HG02981 (cell line): ENCODE data around the gene NWD2.
"Not testable (repeated sequence)": the region's sequence is repeated elsewhere in the genome, so short reads cannot be mapped to it uniquely, and the experiment has no call there.

Experiments used
- ATAC-seq: cut with Tn5 transposase; IDR thresholded peaks from one replicate; pipeline ENCODE4 v1.9.1; 2021; ENCODE audit warnings: mild to moderate bottlenecking, moderate library complexity; ENCODE audit not compliant: unreplicated experiment

The NWD2 gene

DNA sequence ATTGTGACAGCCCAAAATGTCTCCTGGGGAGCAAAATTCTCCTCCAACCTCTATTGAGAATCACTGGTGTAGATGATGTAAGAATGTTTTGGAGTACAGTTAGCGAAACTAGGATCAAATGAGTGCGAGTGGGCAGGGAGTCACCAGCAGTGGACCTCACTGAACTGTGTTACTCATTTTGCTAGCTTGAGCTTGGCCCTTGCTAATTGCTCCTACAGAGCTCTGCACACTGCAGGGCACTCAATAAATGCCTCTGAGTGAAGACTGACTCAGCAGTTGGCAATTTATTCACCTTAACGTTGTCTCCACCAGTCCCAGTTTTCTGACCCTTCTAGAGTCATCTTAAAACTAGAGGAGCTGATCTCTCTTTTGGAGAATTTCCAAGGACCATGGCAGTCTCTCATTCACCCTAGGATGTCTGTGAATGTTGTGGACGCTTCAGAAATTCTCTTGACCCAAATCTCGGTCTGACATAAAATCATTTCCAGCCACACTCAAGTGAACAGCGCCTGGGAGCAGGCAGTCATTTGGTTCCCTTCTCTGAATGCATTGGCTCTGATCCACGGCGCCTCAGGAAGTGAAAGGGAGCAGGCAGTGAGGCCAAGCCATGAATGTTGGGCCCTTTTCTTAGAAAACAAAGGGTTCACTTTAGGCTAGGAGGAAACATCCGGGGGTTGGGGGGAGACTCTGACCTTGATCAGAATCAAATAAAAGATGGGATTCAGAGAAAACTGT lies 148.1 kb downstream of the NWD2 start:
- no peak for ATAC-seq

DNA sequence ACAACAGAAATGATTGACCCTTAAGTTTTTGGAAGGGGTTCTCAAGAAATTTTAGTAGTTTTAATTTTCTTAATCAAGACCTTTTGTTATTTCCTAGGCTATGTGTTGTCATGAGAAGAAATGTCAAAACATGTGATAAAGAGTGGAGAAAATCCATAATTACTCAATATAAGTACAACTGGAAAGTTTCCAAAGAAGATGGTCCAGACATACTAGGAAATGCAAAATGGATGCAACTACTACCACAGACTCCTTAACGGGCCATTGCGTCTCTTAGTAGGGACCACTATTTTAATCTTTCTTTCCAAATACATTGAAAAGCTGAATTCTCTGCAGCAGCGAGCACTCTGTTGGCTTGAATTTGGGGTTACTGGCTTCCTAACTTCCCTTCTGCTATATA lies 148.8 kb downstream of the NWD2 start:
- no peak for ATAC-seq

DNA sequence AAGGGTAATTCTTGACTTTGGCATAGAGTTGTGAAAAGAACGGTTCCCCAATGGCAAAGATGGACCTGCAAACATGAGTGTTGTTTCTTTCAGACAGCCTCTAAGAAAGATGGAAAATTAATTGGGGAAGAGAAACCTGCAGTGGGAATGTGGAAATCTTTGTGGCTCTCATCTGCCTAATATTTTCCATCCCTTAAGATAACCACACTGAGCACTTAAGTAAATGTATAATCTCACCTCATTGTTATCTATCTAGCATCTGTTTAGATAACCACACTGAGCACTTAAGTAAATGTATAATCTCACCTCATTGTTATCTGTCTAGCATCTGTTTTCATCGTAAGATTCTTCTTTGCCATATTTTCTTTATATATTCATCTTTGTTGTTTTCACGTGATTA lies 149.3 kb downstream of the NWD2 start:
- peak; percentile 43 for ATAC-seq

DNA sequence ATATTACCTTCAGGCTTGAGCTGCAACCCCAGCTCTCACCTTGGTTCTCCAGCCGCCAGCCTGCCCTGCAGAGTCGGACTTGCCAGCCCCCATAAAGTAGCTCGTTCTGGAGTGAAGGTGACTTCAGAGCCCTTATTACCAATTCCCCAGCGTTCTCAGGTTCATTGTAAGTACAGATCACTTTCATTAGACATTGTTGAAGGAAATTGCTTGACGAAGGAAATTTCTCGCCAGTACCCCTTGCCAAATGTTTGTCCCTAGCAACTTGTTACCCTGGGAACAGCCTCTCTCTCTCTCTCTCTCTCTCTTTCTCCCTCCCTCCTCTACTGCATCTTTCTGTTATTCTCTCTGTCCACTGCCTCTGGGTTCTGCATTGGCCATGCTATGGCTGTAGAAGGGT lies 153.0 kb downstream of the NWD2 start:
- ATAC-seq = no peak

DNA sequence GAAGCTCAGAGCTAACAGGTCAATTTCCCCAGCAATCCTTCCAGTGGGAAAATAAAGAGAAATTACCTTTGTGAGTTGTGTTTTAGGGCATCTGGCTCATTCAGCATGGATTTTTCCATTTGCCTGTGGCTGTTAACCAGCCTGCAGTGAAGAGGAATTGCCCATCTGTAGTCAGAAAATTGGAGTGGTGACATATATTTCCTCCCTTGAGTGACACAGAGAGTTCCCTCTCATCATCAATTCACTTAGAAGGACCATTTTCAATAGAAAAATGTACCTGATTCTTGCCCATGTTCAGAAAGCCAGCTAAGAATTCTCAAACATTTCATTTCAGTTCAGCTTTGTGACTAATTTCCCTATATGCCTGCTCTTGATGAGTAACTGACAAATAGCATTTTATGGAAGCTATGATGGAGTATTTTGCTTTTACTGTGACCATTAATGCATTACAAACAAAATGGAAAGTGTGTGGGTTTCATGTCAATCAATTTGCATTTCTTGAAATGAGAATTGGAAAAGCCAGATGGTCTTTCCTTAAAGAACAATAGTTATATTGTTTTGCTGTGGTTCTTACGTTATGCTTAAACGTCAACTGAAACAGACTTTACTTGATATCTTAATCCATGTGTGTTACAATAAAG lies 155.8 kb downstream of the NWD2 start:
- ATAC-seq = peak; percentile 77

DNA sequence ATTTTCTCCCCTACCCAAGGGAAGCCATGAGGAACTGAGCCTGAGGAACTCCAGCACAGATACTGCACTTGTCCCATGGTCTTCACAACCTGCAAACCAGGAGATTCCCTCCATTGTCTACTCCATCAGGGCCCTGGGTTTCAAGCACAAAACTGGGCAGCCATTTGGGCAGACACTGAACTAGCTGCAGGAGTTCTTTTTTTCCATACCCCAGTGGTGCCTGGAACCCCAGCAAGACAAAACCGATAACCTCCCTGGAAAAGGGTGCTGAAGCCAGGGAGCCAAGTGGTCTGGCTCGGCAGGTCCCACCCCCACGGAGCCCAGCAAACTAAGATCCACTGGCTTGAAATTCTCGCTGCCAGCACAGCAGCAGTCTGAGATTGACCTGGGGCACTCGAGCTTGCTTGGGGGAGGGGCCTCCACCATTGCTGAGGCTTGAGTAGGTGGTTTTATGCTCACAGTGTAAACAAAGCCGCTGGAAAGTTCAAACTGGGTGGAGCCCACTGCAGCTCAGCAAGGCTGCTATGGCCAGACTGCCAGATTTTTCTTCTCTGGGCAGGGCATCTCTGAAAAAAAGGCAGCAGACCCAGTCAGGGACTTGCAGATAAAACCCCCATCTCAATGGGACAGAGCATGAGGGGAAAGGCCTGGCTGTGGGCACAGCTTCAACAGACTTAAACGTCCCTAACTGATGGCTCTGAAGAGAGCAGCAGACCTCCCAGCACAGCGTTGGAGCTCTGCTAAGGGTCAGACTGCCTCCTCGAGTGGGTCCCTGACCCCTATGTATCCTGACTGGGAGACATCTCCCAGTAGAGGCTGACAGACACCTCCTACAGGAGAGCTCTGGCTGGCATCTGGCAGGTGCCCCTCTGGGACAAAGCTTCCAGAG lies 163.6 kb downstream of the NWD2 start:
- not testable (repeated sequence) for ATAC-seq

DNA sequence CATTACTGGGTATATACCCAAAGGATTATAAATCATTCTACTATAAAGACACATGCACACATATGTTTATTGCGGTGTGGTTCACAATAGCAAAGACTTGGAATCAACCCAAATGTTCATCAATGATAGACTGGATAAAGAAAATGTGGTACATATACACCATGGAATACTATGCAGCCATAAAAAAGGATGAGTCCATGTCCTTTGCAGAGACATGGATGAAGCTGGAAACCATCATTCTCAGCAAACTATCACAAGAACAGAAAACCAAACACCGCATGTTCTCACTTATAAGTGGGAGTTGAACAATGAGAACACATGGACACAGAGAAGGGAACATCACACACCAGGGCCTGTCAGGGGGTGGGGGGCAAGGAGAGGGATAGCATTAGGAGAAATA lies 169.1 kb downstream of the NWD2 start:
- not testable (repeated sequence) for ATAC-seq

DNA sequence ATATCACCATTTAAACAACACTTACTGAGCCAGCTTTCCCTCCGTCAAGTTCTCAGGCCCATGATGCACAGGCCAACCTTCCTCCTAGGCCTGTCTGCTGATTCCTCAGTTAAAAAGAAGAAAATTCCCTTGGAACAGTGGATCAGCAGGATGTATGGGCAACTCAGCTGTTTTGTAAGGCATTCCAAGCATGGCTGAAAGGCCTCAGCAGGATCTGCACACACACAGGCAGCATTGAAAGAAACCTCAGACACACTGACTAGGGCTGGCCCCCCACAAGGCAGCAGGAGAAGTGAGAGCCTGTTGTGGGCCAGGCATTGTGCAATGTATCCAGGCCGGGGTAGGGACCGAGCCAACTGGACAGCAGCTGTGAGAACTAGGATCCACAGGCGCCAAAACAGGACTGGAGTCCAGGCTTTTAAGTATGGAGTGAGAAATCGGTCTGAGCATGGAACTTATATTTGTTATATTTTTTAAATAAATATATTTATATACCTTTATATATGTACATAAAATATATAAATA lies 171.4 kb downstream of the NWD2 start:
- no peak for ATAC-seq

DNA sequence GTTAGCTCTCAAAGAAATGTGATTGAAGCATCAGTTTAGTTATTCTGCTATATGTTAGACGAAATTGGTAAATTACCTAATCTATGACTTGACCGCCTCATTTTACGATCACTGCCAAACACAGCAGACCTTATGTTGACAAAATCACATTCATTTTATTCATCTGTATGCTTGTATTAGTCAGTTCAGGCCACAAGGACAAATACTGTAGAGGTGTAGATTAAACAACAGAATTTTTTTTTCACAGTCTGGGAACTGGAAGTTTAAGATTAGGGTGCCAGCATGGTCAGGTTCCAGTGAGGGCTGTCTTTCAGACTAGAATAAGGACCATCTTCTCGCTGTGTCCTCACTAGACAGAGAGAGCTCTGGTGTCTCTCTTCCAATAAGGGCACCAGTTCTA lies 177.1 kb downstream of the NWD2 start:
- no peak for ATAC-seq

DNA sequence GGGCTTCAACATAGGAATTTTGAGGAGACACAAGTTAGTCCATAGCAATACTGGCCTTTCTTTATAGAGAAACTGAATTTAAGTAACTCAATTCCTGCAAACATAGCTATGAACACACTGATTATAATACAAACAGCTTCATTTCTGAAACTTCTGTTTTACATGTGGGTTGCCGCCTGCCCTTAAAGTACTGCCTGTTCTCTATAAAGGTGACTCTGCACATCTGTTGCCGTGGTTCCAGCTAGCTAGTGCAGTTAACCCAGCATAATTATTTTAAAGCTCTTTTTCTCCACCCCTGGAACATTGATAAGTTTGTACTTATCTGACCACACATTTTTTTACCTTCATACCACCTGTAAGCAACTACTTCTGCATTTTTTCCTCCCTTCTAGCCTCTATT lies 177.6 kb downstream of the NWD2 start:
- no peak for ATAC-seq

DNA sequence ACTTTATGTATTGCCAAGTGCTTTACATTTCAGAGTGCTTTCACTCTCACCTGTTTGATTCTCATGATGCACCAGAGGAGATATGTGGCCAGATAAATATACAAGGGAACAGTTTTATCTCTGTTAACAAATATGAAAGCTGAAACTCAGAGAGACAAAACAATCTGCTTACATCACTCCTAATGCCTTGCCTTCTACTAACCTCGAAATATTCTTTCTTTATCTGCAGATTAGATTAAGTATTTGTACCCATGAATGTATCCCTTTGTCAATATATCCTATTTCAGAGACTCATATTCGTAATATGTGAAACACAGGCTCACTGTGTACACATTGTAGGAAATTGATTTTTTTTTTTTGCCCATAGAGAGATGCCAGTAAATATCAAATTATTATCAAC lies 178.1 kb downstream of the NWD2 start:
- no peak for ATAC-seq

DNA sequence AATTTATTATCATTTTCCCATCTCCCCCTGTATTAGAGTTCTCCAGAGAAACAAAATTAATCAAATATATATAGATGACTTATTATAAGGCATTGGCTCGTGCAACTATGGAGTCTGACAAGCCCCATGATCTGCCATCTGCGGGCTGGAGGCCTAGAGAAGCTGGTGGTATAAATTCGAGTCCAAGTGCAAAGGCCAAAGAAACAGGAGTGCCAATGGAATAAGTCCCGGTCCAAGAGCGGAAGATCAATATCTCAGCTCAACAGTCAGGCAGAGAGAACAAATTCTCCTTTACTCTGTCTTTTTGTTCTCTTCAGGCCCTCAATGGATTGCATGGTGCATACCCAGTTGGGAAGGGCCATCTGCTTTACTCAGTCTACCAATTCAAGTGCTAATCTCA lies 178.8 kb downstream of the NWD2 start:
- no peak for ATAC-seq

DNA sequence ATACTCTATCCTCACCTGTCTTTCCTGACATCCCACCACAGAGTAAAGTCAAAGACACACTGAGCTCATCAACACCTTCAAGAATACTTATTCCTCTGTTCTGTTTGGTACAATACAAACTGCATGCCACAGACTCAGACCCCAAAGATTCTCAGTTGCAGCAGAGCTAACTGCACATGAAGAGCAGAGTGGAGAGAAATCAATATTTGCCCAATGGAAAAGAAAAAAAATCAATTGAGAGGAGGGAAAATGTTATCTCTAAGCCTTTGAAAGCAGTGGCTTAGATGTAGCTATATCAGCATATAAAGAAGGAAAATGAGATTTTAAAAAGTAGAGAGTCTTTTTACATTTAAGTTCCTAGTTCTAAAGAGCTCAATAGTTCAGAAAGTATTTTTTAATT lies 180.2 kb downstream of the NWD2 start:
- ATAC-seq = no peak

DNA sequence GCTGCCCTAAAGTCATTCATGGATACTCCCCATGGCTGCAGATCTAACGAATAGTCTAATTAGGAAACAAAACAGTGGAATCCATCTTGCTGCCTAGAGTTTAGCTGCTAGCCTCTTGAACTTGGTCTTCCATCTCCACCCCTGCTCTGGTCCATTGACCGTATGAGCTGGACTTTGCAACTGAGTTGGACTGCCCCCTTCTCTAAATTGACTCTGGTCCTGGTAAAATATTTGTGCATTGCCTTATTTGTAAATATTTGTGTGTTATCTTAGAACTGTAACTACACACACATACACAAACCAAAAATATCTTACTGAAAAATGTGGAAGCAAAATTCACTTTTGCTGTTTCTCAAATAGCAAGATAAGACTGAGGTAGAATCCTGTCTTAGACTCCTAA lies 181.3 kb downstream of the NWD2 start:
- no peak for ATAC-seq

DNA sequence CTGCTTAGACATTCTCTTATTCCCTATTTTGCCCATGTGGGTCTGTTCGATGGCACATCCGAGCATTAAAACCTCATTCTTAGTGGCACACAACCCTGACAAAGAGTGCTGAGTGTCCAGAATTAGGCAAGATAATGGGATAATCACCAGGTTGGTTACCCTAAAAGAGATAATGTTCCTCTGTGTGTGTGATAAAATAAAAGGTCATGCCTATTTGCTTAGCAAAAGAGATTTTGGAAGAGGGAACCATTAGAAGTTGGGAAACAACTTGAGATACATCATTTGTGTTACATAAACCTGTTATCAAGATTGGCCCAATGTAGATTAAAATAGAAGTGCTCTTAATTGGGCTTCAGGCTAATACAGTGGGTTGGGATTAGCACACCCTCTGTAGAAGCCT lies 182.7 kb downstream of the NWD2 start:
- ATAC-seq = no peak

DNA sequence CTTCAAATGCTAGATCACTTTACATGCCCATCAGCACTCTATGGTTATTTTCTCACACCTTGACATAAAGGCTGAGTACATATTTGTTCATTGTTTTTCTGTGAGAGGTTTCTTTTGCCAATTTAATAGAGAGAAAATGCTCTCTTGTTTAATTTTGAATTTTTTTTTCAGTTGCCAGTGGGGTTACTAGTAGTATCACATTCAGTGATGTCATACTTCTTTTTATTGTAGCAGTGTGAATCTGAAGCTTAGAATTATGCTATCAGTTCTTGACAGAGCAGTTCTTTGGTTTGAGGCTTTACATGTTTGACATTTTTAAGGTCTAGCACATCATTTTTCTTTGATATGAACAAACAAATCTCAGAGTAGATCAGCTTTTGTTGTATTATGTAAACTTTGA lies 185.4 kb downstream of the NWD2 start:
- no peak for ATAC-seq

DNA sequence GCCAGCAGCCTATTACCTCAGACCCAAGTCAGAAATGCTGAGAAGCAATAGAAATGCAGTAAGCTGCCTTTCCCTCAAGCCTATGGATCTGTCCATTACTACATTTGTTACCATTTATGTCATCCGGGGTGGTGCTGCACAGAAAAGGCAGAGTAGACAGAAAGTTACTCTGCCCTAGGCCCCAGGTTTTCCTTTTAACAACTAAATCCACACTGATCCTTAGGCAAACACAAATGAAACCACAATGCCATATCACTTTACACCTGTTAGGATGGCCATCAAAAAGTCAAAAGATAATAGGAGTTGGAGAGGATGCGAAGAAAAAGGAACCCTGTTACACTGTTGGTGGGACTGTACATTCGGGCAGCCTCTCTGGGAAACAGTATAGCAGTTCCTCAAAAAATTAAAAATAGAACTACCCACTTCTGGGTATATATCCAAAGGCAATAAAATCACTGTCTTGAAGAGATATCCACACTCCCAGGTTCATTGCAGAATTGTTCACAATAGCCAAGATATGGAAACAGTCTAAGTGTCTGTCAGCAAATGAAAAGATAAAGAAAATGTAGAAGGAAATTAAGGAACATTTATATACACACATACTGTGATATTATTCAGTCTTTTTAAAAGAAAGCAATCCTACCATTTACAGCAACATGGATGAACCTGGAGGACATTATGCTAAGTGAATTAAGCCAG lies 186.3 kb downstream of the NWD2 start:
- ATAC-seq = no peak

DNA sequence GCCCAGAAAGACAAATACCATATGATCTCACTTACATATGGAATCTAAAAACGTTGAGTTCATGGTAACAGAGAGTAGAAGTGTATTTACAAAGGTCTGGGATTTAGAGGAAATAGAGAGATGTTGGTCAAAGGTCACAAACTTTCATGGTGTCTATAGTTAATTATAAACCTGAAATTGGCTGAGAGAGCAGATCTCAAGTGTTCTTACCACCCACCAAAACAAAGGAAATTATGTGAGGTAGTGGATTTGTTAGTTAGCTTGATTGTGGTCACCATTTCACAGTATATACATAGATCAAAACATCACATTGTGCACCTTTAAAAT lies 186.8 kb downstream of the NWD2 start:
- no peak for ATAC-seq

DNA sequence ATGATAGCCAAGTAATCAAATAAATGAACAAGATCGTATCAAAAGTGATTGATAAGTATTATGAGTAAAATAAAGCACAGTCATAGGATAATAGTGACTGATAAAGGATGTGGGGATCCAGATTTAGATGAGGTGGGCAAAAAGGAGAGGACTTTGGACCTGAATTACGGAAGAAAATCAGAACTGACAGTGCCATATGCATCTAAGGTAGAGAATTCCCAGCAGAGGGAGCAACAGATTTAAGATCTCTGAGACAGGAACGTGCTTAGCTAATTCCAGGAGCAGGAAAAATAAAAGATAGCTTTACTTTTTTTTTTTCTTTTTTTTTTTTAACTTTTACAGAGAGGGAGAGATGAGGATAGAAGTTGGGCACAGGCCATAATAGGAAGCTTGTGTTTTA lies 189.9 kb downstream of the NWD2 start:
- no peak for ATAC-seq

DNA sequence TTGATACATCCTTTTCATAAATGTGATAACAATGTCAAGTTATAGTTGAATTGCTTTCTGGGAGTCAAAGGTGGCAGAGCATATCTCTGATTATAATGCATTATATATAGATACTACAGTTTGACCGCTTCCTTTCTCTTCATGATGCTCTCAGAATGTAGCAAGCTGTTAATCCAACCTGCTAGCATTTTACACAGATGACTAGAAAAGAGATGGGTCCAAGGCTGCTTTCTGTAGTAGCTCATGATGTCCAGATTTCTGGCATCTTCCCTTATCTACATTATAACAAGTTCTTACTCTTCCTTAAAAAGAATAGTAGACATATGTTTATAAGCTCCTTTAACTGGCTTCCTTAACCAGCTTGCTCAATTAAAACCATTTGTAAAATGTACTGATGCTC lies 192.0 kb downstream of the NWD2 start:
- no peak for ATAC-seq

DNA sequence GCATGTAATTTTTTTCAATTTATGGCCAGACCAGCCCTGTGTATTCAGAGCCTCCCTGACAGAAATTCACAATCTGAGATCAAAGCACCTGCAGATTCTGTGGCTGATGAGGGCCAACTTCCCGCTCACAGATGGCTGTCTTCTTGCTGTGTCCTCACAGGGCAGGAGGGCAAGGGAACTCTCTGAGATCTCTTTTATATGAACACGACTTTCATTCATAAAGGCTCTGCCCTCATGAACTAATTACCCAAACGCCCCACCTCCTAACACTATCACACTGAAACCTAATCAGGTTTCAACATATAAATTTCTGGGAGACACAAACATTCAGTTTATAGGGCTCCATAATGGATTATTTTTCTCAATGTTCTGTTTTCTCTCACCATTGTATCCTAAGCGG lies 192.6 kb downstream of the NWD2 start:
- no peak for ATAC-seq
